HEK293 (cell line): ENCODE data around the gene FIGN.

Experiments used
- CTCF ChIA-PET: fragments of 350-600 bp; formaldehyde crosslinking; extraction: SDS; loops from one replicate; lab custom pipeline; 2021; ENCODE audit warnings: antibody characterized with exemption; lab: Yijun Ruan, JAX
- POLR2A ChIA-PET: fragments of 300-600 bp; formaldehyde crosslinking; extraction: SDS; loops from one replicate; lab custom pipeline; 2020; ENCODE audit warnings: antibody characterized with exemption, inconsistent platforms; lab: Yijun Ruan, JAX
- H3K27ac ChIP-seq: fragments of 200-500 bp; sonication (Bioruptor generic); 2 replicates; pipeline ENCODE4 v1.5.1; 2014; ENCODE audit warnings: low read depth, low read length, control low read depth, inconsistent platforms; ENCODE audit errors: extremely low read depth
- H3K36me3 ChIP-seq, 2 experiments: fragments of 200-500 bp in 1 of 2; sonication (Bioruptor generic) in 1 of 2; 1 replicate in 1 of 2; 2 replicates in 1 of 2; pipeline ENCODE4 v1.5.1; 2014 to 2017; ENCODE audit warnings: inconsistent platforms in 2 of 2, low read length in 2 of 2; ENCODE audit not compliant: control insufficient read depth in 2 of 2, insufficient read depth in 1 of 2
- H3K4me1 ChIP-seq: fragments of 200-500 bp; sonication (Bioruptor generic); 2 replicates; pipeline ENCODE4 v1.5.1; 2014; ENCODE audit warnings: mild to moderate bottlenecking, low read length, inconsistent platforms; ENCODE audit not compliant: control insufficient read depth, insufficient read depth
- H3K4me3 ChIP-seq: 2 replicates; pipeline ENCODE4 v1.5.1; 2011; ENCODE audit warnings: low read depth, mild to moderate bottlenecking, control low read depth, low read length, moderate library complexity
- H3K9me3 ChIP-seq: fragments of 200-500 bp; sonication (Bioruptor generic); 2 replicates; pipeline ENCODE4 v1.5.1; 2014; ENCODE audit warnings: low read depth, low read length, inconsistent platforms; ENCODE audit not compliant: control insufficient read depth, insufficient read depth
- BCL6B ChIP-seq: fragments of 450-650 bp; formaldehyde crosslinking; IDR thresholded peaks from 2 replicates; pipeline ENCODE4 v1.5.1; 2017; ENCODE audit warnings: missing biosample characterization, missing genetic modification characterization
- ELK4 ChIP-seq: IDR thresholded peaks from 2 replicates; pipeline ENCODE4 v1.6.1; 2011; ENCODE audit warnings: mild to moderate bottlenecking, low read depth, low read length, borderline replicate concordance
- KLF16 ChIP-seq: fragments of 450-650 bp; formaldehyde crosslinking; IDR thresholded peaks from 2 replicates; pipeline ENCODE4 v1.5.1; 2017; ENCODE audit warnings: missing biosample characterization, missing genetic modification characterization
- PRDM10 ChIP-seq: fragments of 450-650 bp; formaldehyde crosslinking; IDR thresholded peaks from 2 replicates; pipeline ENCODE4 v1.5.1; 2016; ENCODE audit warnings: missing biosample characterization, missing genetic modification characterization
- SP3 ChIP-seq: fragments of 450-650 bp; formaldehyde crosslinking; IDR thresholded peaks from 2 replicates; pipeline ENCODE4 v1.5.1; 2016; ENCODE audit warnings: missing biosample characterization, missing genetic modification characterization
- YY1 ChIP-seq: fragments of 450-650 bp; formaldehyde crosslinking; IDR thresholded peaks from 2 replicates; pipeline ENCODE4 v1.5.1; 2018; ENCODE audit warnings: missing biosample characterization, missing genetic modification characterization
- ZBTB48 ChIP-seq: fragments of 450-650 bp; formaldehyde crosslinking; IDR thresholded peaks from 2 replicates; pipeline ENCODE4 v1.5.1; 2016; ENCODE audit warnings: missing biosample characterization, missing genetic modification characterization
- ZNF112 ChIP-seq: fragments of 450-650 bp; formaldehyde crosslinking; IDR thresholded peaks from 2 replicates; pipeline ENCODE4 v1.5.0; 2017; ENCODE audit warnings: missing biosample characterization, missing genetic modification characterization
- ZNF146 ChIP-seq: fragments of 450-650 bp; formaldehyde crosslinking; IDR thresholded peaks from 2 replicates; pipeline ENCODE4 v1.5.1; 2016; ENCODE audit warnings: missing biosample characterization, missing genetic modification characterization
- ZNF23 ChIP-seq: fragments of 450-650 bp; formaldehyde crosslinking; IDR thresholded peaks from 2 replicates; pipeline ENCODE4 v1.5.1; 2016; ENCODE audit warnings: missing biosample characterization, missing genetic modification characterization, borderline replicate concordance
- ZNF239 ChIP-seq: fragments of 450-650 bp; formaldehyde crosslinking; IDR thresholded peaks from 2 replicates; pipeline ENCODE4 v1.5.1; 2016; ENCODE audit warnings: missing biosample characterization, missing genetic modification characterization
- ZNF449 ChIP-seq: fragments of 450-650 bp; formaldehyde crosslinking; IDR thresholded peaks from 2 replicates; pipeline ENCODE4 v1.5.1; 2017; ENCODE audit warnings: missing biosample characterization, mild to moderate bottlenecking, missing genetic modification characterization, moderate library complexity
- ZNF555 ChIP-seq: fragments of 450-650 bp; formaldehyde crosslinking; conservative IDR thresholded peaks from 2 replicates; pipeline ENCODE4 v1.5.1; 2017; ENCODE audit warnings: missing biosample characterization, mild to moderate bottlenecking, missing genetic modification characterization, inconsistent platforms
- ZNF664 ChIP-seq: fragments of 450-650 bp; formaldehyde crosslinking; IDR thresholded peaks from 2 replicates; pipeline ENCODE4 v1.5.1; 2016; ENCODE audit warnings: missing biosample characterization, missing genetic modification characterization
- ZSCAN30 ChIP-seq: fragments of 450-650 bp; IDR thresholded peaks from 2 replicates; pipeline ENCODE4 v1.5.1; 2018; ENCODE audit warnings: missing biosample characterization, mild to moderate bottlenecking, missing genetic modification characterization, moderate library complexity

FIGN gene

GRCh38 chr2:163682695-163683094, 53.1 kb downstream of the FIGN start (continued):
- no peak for TF ChIP-seq ZNF555 (tag by site-specific recombination)
- TF ChIP-seq, all 188 proteins: peak for 0

- no peaks in the 10 kb centered on the region for H3K36me3 ChIP-seq
- no peak overlapping the region for H3K4me3 ChIP-seq
- CTCF ChIA-PET, result no interaction called here
- H3K4me1 ChIP-seq, result no peaks in the 10 kb centered on the region
- POLR2A ChIA-PET, result no interaction called here
- no peaks in the 10 kb centered on the region for H3K9me3 ChIP-seq
- H3K27ac ChIP-seq, result no peak overlapping the region
- no peak for TF ChIP-seq ELK4
Observed at GRCh38 chr2:163681745-163682144, 54.1 kb downstream of the FIGN start.

- CTCF ChIA-PET, result no interaction called here
- no peak overlapping the region for H3K27ac ChIP-seq
- no peaks in the 10 kb centered on the region for H3K36me3 ChIP-seq
- no peak for TF ChIP-seq ZNF664 (tag by site-specific recombination)
- no peak for TF ChIP-seq KLF16 (tag by site-specific recombination)
- TF ChIP-seq ZSCAN30 (tag by site-specific recombination), result no peak
- no peak for TF ChIP-seq ZNF112 (tag by site-specific recombination)
- TF ChIP-seq ZBTB48 (tag by site-specific recombination), result no peak
- TF ChIP-seq ZNF146, result no peak
- TF ChIP-seq YY1, result no peak
- TF ChIP-seq ELK4, result no peak
- no peak for TF ChIP-seq ZNF23 (tag by site-specific recombination)
- no peak for TF ChIP-seq ZNF449 (tag by site-specific recombination)
- TF ChIP-seq SP3, result no peak
- TF ChIP-seq PRDM10 (tag by site-specific recombination), result no peak
- TF ChIP-seq ZNF239, result no peak
- TF ChIP-seq BCL6B (tag by site-specific recombination), result no peak
- H3K9me3 ChIP-seq, result no peaks in the 10 kb centered on the region
- H3K4me1 ChIP-seq, result peaks cover 9% of the 10 kb centered on the region
- H3K4me3 ChIP-seq, result no peak overlapping the region
- POLR2A ChIA-PET, result no interaction called here
Observed at GRCh38 chr2:163675388-163675787, 60.4 kb downstream of the FIGN start.
